NCI-H2107 (cell line): ENCODE measurements around the gene ENPP3.

Experiments
- DNase-seq: peaks from one replicate; lab custom pipeline; 2025; lab: John Stamatoyannopoulos, UW

Gene ENPP3

GRCh38 chr6:131642987-131643611 is 6.0 kb downstream of the ENPP3 start:
- DNase-seq = no peak

GRCh38 chr6:131643855-131644460 is 6.9 kb downstream of the ENPP3 start:
- no peak for DNase-seq

- DNase-seq = no peak
Measured at GRCh38 chr6:131644921-131645320, 7.8 kb downstream of the ENPP3 start.

- no peak for DNase-seq
Measured at GRCh38 chr6:131645846-131646245, 8.7 kb downstream of the ENPP3 start.

- DNase-seq = no peak
Measured at GRCh38 chr6:131646249-131646670, 9.2 kb downstream of the ENPP3 start.

GRCh38 chr6:131651782-131652181 is 14.7 kb downstream of the ENPP3 start:
- DNase-seq = peak; percentile 4

GRCh38 chr6:131652472-131652871 is 15.4 kb downstream of the ENPP3 start:
- no peak for DNase-seq

GRCh38 chr6:131654326-131654725 is 17.2 kb downstream of the ENPP3 start:
- DNase-seq = no peak

- no peak for DNase-seq
Measured at GRCh38 chr6:131655387-131655786, 18.3 kb downstream of the ENPP3 start.

- DNase-seq = no peak
Measured at GRCh38 chr6:131655951-131656350, 18.8 kb downstream of the ENPP3 start.

GRCh38 chr6:131656667-131657066 is 19.6 kb downstream of the ENPP3 start:
- DNase-seq = no peak

- DNase-seq = no peak
Measured at GRCh38 chr6:131657222-131657621, 20.1 kb downstream of the ENPP3 start.

- DNase-seq = no peak
Measured at GRCh38 chr6:131657630-131658111, 20.6 kb downstream of the ENPP3 start.

GRCh38 chr6:131658287-131658686 is 21.2 kb downstream of the ENPP3 start:
- DNase-seq = no peak

- no peak for DNase-seq
Measured at GRCh38 chr6:131660195-131660594, 23.1 kb downstream of the ENPP3 start.

GRCh38 chr6:131663578-131664165 is 26.6 kb downstream of the ENPP3 start:
- DNase-seq = no peak

- DNase-seq = no peak
Measured at GRCh38 chr6:131669891-131670290, 32.8 kb downstream of the ENPP3 start.

- DNase-seq = no peak
Measured at GRCh38 chr6:131673184-131673583, 36.1 kb downstream of the ENPP3 start.

GRCh38 chr6:131678442-131678841 is 41.3 kb downstream of the ENPP3 start:
- no peak for DNase-seq

GRCh38 chr6:131680868-131681267 is 43.8 kb downstream of the ENPP3 start:
- DNase-seq = no peak

- DNase-seq = no peak
Measured at GRCh38 chr6:131681585-131681984, 44.5 kb downstream of the ENPP3 start.

GRCh38 chr6:131682442-131682841 is 45.3 kb downstream of the ENPP3 start:
- no peak for DNase-seq

GRCh38 chr6:131683479-131683878 is 46.4 kb downstream of the ENPP3 start:
- no peak for DNase-seq
